ENCODE results near the gene P2RX7.

GRCh38 chr12:121224591-121224990, 91.9 kb downstream of the P2RX7 start:
- TF ChIP-seq EZH2 (IDR thresholded peaks at IDR 0.05; ENCODE audit: borderline replicate concordance, low read depth, low read length, severe bottlenecking) (no peak), CTCF (IDR thresholded peaks at IDR 0.05; ENCODE audit: borderline replicate concordance, extremely low read depth, low read length, poor library complexity, severe bottlenecking) (no peak)

Measured in DND-41 (cell line).